ACC112 (cell line): ENCODE measurements around the gene CREBL2.
"Not testable (repeated sequence)": the region's sequence is repeated elsewhere in the genome, so short reads cannot be mapped to it uniquely, and the experiment has no call there.

ENCODE experiments used
- H2AFZ ChIP-seq: fragments of 200-600 bp; sonication (generic); one replicate; pipeline ENCODE4 v1.6.0; 2017; ENCODE audit warnings: antibody characterized with exemption, low read length; ENCODE audit not compliant: unreplicated experiment
- H3K27ac ChIP-seq: fragments of 200-600 bp; sonication (generic); 2 replicates; pipeline ENCODE4 v1.5.1; 2014; ENCODE audit warnings: low read depth, mild to moderate bottlenecking, antibody characterized with exemption, low read length, moderate library complexity
- H3K27me3 ChIP-seq: fragments of 200-600 bp; sonication (generic); 2 replicates; pipeline ENCODE4 v1.6.1; 2014; ENCODE audit warnings: mild to moderate bottlenecking, antibody characterized with exemption, low read length, moderate library complexity, mixed read lengths; ENCODE audit not compliant: insufficient read depth
- H3K36me3 ChIP-seq: fragments of 200-600 bp; sonication (generic); 2 replicates; pipeline ENCODE4 v1.6.1; 2016; ENCODE audit warnings: mild to moderate bottlenecking, antibody characterized with exemption, low read length, moderate library complexity, mixed read lengths; ENCODE audit not compliant: insufficient read depth
- H3K4me1 ChIP-seq: fragments of 200-600 bp; sonication (generic); one replicate; pipeline ENCODE4 v1.6.1; 2016; ENCODE audit warnings: low read length, mixed read lengths; ENCODE audit not compliant: insufficient read depth, unreplicated experiment, control insufficient read depth
- H3K4me3 ChIP-seq: fragments of 200-600 bp; sonication (generic); 2 replicates; pipeline ENCODE4 v1.5.1; 2014; ENCODE audit warnings: mild to moderate bottlenecking, low read depth, low read length
- H3K79me2 ChIP-seq: fragments of 200-600 bp; sonication (generic); one replicate; pipeline ENCODE4 v1.6.0; 2016; ENCODE audit warnings: low read length; ENCODE audit not compliant: control insufficient read depth, unreplicated experiment, insufficient read depth

CREBL2 gene

DNA sequence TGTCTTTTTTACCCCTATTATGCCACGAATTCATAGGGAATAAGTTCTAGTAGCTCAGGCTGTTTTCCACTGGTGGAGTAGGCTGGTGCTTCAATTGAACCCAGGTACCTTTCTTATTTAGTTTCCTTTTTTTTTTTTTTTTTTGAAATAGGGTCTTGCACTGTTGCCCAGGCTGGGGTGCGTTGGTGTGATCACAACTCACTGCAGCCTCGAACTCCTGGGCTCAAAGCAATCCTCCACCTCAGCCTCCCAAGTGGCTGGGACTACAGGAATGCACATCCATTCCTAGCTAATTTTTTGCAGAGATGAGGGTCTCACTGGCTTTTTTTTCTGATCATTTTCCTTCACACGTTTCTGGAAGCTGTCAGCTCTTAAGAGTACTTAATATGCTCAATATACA lies 2.7 kb downstream of the CREBL2 start:
- H3K36me3 ChIP-seq: no peaks in the 10 kb centered on the region
- H3K27me3 ChIP-seq: no peaks in the 10 kb centered on the region
- H2AFZ ChIP-seq: no peak overlapping the region
- no peak overlapping the region for H3K27ac ChIP-seq
- peaks cover 13% of the 10 kb centered on the region for H3K4me1 ChIP-seq
- H3K4me3 ChIP-seq: no peak overlapping the region
- H3K79me2 ChIP-seq: peaks cover 8% of the 10 kb centered on the region

DNA sequence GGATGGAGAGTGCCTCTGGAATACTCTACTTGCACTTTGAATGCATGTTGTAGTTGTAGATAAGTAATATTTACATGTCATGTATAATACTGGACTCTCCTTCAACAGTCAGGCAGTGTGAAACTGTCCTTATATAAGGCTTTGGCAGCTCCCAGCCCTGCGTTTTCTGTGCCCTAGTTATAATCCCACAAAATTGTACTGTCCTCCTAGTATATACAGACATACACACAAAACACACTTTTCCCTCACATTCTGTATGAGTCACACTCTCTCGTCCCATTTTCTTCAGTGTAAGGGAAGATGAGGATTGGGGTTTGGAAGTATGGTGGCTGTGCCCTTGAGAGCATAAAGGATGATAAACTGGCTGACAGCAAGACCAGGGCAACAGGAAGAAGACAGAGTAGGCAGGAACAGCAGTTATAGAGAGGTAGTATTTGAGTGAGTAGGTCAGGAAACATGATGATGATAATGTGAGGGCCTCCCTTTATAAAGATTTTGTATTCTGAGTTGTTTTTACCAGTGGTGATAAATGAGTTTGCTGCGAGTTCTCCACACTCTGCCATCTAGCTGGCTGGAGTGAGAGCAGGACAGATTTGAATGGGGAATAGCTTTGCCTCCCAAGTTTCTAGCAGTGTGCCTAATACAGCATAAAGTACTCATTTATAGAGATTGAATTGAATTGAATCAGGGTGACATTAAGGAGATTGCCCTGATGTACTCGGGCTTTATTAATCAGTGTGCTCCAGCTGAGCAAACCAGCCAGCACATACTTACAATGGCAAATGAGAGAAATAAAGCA lies 5.0 kb downstream of the CREBL2 start:
- peaks cover 8% of the 10 kb centered on the region for H3K4me1 ChIP-seq
- no peak overlapping the region for H3K27ac ChIP-seq
- no peaks in the 10 kb centered on the region for H3K27me3 ChIP-seq

DNA sequence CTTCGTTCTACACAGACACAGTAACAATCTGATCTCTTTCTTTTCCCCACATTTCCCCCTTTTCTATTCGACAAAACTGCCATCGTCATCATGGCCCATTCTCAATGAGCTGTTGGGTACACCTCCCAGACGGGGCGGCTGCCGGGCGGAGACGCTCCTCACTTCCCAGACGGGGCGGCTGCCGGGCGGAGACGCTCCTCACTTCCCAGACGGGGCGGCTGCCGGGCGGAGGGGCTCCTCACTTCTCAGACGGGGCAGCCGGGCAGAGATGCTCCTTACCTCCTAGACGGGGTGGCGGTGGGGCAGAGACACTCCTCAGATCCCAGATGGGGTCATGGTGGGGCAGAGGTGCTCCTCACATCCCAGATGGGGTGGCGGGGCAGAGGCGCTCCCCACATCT lies 6.4 kb downstream of the CREBL2 start:
- H3K4me1 ChIP-seq, H3K4me3 ChIP-seq, H2AFZ ChIP-seq, H3K79me2 ChIP-seq, H3K27me3 ChIP-seq, H3K36me3 ChIP-seq, H3K27ac ChIP-seq: not testable (repeated sequence)

More for the DNA sequence above, 5.0 kb downstream of the CREBL2 start:
- Histone ChIP-seq H2AFZ (no peak overlapping the region), H3K79me2 (peaks cover 8% of the 10 kb centered on the region), H3K4me3 (no peak overlapping the region), H3K36me3 (peaks cover 3% of the 10 kb centered on the region; the same call in 1 of the 2 replicates)

DNA sequence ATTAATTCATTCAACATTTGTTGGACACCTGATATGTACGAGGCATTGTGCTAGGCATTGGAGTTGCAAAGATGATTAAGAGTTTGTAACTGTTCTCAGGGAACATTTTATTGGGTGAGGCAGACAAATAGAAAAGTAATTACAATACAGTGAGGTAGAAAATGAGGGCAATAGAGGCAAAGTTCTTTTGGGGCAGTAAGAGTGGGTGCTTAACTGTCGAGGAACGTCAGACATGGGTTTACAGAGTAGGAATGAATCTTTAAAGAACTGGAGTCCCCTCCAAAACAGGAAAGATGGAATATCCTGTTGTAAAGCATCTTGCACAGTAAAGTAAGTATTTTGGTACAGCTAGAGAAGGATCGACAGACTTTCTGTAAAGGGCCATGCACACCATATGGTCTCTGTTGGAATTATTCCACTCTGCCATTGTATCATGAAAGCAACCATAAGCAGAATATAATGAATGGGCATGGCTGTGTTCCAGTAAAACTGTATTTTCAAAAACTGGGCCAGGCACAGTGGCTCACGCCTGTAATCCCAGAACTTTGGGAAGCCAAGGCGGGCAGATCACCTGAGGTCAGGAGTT lies 9.1 kb downstream of the CREBL2 start:
- no peak overlapping the region for H2AFZ ChIP-seq
- peaks cover 11% of the 10 kb centered on the region; the same call in 1 of the 2 replicates for H3K36me3 ChIP-seq
- no peaks in the 10 kb centered on the region for H3K27me3 ChIP-seq
- H3K27ac ChIP-seq: no peak overlapping the region
- no peak overlapping the region for H3K4me3 ChIP-seq
- H3K4me1 ChIP-seq: no peaks in the 10 kb centered on the region
- H3K79me2 ChIP-seq: peaks cover 3% of the 10 kb centered on the region

DNA sequence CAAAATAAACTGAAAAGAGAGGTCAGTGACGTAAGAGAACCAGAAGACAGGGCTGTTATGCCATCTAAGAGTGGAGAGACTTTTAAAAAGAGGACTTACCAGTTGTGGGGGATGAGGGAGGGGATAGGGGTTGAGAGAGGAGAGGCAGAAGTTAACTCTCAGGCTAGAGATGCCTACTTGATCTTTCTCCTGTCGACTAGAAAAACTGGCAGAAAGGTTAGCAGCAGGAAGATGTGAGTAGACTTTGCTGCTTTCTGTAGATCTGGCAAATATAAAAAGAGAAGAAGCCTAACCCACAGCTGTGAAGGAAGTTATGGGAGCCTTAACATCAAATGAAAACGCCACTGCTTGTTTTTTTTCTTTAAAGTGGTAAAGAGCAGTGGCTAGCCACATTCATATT lies 10.7 kb downstream of the CREBL2 start:
- Histone ChIP-seq H3K36me3 (peaks cover 11% of the 10 kb centered on the region; the same call in 1 of the 2 replicates), H2AFZ (no peak overlapping the region), H3K27ac (no peak overlapping the region), H3K4me3 (no peak overlapping the region), H3K27me3 (no peaks in the 10 kb centered on the region), H3K4me1 (no peaks in the 10 kb centered on the region), H3K79me2 (peaks cover 3% of the 10 kb centered on the region)

DNA sequence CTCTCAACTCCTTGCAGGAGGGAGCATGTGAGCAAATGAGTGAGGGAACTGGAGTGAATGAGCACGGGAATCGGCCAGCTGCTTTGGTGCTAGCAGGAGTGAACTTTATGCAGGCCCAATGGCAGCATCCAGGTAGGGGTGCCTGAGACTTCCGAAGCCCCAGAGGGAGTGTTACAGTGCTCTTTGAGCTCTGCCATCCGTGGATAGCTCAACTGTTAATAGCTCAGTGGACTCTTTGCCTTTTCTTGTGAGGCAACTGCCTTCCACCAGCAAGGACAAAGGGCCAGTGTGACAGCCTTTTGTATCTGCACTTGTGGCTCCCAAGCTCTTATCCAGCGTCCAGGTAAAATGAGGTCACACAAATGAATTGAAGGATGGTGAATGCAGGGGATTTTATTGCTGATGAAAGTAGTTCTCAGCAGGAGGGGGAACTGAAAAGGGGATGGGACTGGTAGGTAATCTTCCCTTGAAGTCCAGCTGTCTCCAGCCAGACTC lies 12.9 kb downstream of the CREBL2 start:
- peaks cover 10% of the 10 kb centered on the region for H3K4me1 ChIP-seq
- H3K36me3 ChIP-seq: peaks cover 11% of the 10 kb centered on the region; the same call in 1 of the 2 replicates
- no peak overlapping the region for H3K4me3 ChIP-seq
- no peak overlapping the region for H2AFZ ChIP-seq
- no peak overlapping the region for H3K27ac ChIP-seq
- no peaks in the 10 kb centered on the region for H3K27me3 ChIP-seq
- H3K79me2 ChIP-seq: peaks cover 13% of the 10 kb centered on the region

DNA sequence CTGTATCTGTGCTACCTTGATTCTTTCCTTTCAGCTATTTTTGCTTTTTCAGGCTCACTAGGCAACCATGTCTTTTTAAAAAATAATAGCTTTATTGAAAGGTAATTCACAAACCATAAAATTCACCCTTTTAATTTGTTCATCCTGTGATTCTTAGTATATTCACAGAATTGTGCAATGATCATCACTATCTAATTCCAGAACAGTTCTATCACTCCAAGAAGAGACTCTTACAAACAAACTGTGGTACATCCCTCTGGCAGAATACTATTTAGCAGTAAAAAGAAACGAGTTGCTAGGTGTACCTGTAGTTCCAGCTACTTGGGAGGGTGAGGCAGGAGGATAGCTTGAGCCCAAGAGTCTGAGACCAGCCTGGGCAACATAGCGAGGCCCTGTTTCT lies 14.8 kb downstream of the CREBL2 start:
- 0 out of 2 replicates have a peak, but pooled peaks cover 8% of the 10 kb centered on the region for H3K36me3 ChIP-seq
- no peaks in the 10 kb centered on the region for H3K27me3 ChIP-seq
- no peak overlapping the region for H2AFZ ChIP-seq
- no peak overlapping the region for H3K27ac ChIP-seq
- H3K79me2 ChIP-seq: peaks cover 21% of the 10 kb centered on the region
- peaks cover 10% of the 10 kb centered on the region for H3K4me1 ChIP-seq
- no peak overlapping the region for H3K4me3 ChIP-seq

DNA sequence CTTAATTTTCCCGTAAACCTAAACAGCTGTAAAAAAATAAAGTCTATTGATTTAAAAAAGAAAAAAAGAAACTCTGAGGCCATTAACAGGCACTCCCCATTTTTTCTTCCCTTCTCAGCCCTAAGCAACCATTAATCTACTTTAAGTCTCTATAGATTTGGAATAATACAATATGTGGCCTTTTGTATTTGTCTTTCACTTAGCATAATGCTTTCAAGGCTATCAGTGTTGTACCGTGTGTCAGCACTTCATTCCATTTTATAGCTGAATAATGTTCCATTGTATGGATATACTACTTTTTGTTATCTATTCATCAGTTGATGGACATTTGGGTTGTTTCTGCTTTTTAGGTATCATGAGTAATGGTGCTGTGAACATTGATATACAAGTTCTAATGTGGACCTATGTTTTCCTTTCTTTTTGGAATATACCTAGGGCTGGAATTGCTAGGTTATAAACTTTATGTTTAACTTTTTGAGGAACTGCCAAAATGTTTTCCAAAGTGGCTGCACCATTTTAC lies 15.7 kb downstream of the CREBL2 start:
- peaks cover 23% of the 10 kb centered on the region for H3K79me2 ChIP-seq
- H2AFZ ChIP-seq: no peak overlapping the region

DNA sequence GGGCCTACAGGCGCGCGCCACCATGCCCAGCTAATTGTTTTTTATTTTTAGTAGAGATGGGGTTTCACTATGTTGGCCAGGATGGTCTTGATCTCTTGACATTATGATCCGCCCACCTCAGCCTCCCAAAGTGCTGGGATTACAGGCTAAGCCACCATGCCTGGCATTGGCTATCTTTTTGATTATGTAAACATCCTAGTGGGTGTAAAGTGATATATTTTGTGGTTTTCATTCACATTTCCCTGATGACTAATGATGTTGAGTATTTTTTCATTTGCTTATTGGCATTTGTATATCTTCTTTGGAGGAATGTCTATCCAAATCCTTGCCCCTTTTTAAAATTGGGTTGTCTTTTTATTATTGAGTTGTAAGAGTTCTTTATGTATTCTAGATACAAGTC lies 16.3 kb downstream of the CREBL2 start:
- Histone ChIP-seq H3K27ac (no peak overlapping the region), H3K4me3 (no peak overlapping the region), H3K79me2 (peaks cover 24% of the 10 kb centered on the region), H2AFZ (no peak overlapping the region), H3K27me3 (no peaks in the 10 kb centered on the region), H3K4me1 (peaks cover 10% of the 10 kb centered on the region), H3K36me3 (0 out of 2 replicates have a peak, but pooled peaks cover 8% of the 10 kb centered on the region)

More for the DNA sequence above, 15.7 kb downstream of the CREBL2 start:
- no peak overlapping the region for H3K27ac ChIP-seq
- no peaks in the 10 kb centered on the region for H3K27me3 ChIP-seq
- H3K4me3 ChIP-seq: no peak overlapping the region
- peaks cover 10% of the 10 kb centered on the region for H3K4me1 ChIP-seq
- H3K36me3 ChIP-seq: 0 out of 2 replicates have a peak, but pooled peaks cover 8% of the 10 kb centered on the region

DNA sequence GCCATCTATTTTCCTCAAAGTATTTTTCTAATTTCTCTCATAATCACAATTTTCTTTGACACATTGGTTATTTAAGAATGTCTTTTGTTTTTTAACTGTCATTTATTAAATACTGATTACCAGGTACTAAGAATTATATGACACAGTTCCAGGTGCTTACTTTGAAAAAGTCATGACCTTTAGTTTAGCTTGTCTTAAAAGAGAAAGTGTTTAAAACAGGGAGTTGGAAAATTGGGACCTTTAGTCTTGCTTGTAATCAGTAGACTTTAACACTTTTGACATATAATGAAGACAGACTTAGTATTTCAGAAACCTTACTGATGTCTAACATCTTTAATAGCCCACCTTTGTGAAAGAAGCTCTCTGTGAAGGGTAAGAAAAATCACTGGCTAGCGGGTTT lies 19.2 kb downstream of the CREBL2 start:
- Histone ChIP-seq H3K79me2 (peaks cover 23% of the 10 kb centered on the region), H2AFZ (no peak overlapping the region), H3K36me3 (peaks cover 6% of the 10 kb centered on the region; the same call in 1 of the 2 replicates), H3K4me1 (peaks cover 10% of the 10 kb centered on the region), H3K27ac (no peak overlapping the region), H3K4me3 (no peak overlapping the region), H3K27me3 (no peaks in the 10 kb centered on the region)
